ENCODE results near the gene PLEKHF1. TPM values are rescaled to one million over a fixed set of nuclear protein-coding genes. Genes with fewer than 3 reads are reported as not detected.
"Not testable (repeated sequence)": the region's sequence is repeated elsewhere in the genome, so short reads cannot be mapped to it uniquely, and the experiment has no call there.

The PLEKHF1 gene
- total RNA-seq, 2 donors from 2014 or later, result 2.6 to 2.8 TPM

DNA sequence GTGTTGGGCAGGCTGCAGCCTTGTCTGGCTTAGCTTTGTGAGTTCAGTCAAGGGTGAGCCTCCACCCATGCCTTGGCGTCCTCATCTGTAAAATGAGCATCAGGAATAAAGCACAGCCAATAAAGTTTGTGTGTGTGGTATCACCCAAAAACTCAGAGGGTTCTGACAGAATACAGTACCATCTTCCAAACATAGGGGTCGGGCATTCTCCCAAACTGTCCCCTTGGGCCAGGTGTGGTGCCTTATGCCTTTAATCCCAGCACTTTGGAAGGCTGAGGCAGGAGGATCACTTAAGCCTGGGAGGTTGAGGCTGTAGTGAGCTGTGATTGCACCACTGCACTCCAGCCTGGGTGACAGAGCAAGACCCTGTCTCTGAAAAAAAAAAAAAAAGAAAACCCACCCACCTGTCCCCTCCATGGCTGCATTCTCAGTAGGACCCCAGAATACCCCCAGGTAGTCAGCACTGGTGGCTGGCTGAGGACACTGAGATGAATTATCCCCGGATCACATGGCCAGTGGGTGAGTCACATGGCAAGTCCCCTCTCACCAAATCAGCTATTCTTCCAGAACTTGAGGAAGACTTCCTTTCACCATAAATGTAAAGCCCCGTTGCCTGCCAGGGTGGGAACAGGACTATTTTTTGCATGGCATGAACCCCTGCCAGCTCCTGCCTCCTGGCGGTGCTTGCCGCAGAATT is 40.6 kb upstream of the PLEKHF1 start:
- peak overlapping the region; percentile 86 for H3K27ac Mint-ChIP-seq
- no peak overlapping the region for H3K4me3 ChIP-seq (ENCODE audit: low read length)
- H3K36me3 Mint-ChIP-seq (ENCODE audit: low read depth), result no peaks in the 10 kb centered on the region
- H3K4me1 Mint-ChIP-seq, result peaks cover 8% of the 10 kb centered on the region
- no peaks in the 10 kb centered on the region for H3K9me3 Mint-ChIP-seq
- WGBS, 2 experiments (ENCODE audit: insufficient coverage in 1 of 2, insufficient read length in 1 of 2), result 80 to 85% methylated on average over 3 to 6 of the region's 6 CpGs
- DNase-seq, result peak; percentile 36
- peaks cover 1% of the 10 kb centered on the region for H3K27me3 Mint-ChIP-seq (ENCODE audit: insufficient read depth)
- no peaks in the 10 kb centered on the region for H3K4me1 ChIP-seq (ENCODE audit: control insufficient read depth, insufficient read depth, low read length)
- TF ChIP-seq CTCF (conservative IDR thresholded peaks at IDR 0.05), result peak; percentile 29
- no peaks in the 10 kb centered on the region for H3K36me3 ChIP-seq (ENCODE audit: control insufficient read depth, insufficient read depth, low read length)
- H3K27ac ChIP-seq (ENCODE audit: low read depth, low read length), result no peak overlapping the region
- H3K9ac ChIP-seq (ENCODE audit: extremely low read depth, low read length, poor library complexity, severe bottlenecking), result no peak overlapping the region
- H3K4me3 Mint-ChIP-seq, result no peak overlapping the region
- H3K27me3 ChIP-seq (ENCODE audit: control insufficient read depth, insufficient read depth, low read length, poor library complexity, severe bottlenecking), result no peaks in the 10 kb centered on the region
- H3K9me3 ChIP-seq (ENCODE audit: control insufficient read depth, low read length), result no peaks in the 10 kb centered on the region

- no peaks in the 10 kb centered on the region for H3K9me3 Mint-ChIP-seq
- Histone ChIP-seq H3K9me3 (ENCODE audit: control insufficient read depth, low read length) (no peaks in the 10 kb centered on the region), H3K27me3 (ENCODE audit: control insufficient read depth, insufficient read depth, low read length, poor library complexity, severe bottlenecking) (no peaks in the 10 kb centered on the region), H3K36me3 (ENCODE audit: control insufficient read depth, insufficient read depth, low read length) (no peaks in the 10 kb centered on the region), H3K4me3 (ENCODE audit: low read length) (no peak overlapping the region), H3K4me1 (ENCODE audit: control insufficient read depth, insufficient read depth, low read length) (no peaks in the 10 kb centered on the region), H3K27ac (ENCODE audit: low read depth, low read length) (peak overlapping the region; percentile 63), H3K9ac (ENCODE audit: extremely low read depth, low read length, poor library complexity, severe bottlenecking) (no peak overlapping the region)
- peaks cover 8% of the 10 kb centered on the region for H3K4me1 Mint-ChIP-seq
- WGBS, 2 experiments (ENCODE audit: insufficient coverage in 1 of 2, insufficient read length in 1 of 2), result 81 to 85% methylated on average over 8 to 9 of the region's 9 CpGs
- no peak for TF ChIP-seq CTCF (conservative IDR thresholded peaks at IDR 0.05)
- H3K4me3 Mint-ChIP-seq, result no peak overlapping the region
- DNase-seq, result peak; percentile 47
- no peaks in the 10 kb centered on the region for H3K36me3 Mint-ChIP-seq (ENCODE audit: low read depth)
- H3K27ac Mint-ChIP-seq, result peak overlapping the region; percentile 86
- H3K27me3 Mint-ChIP-seq (ENCODE audit: insufficient read depth), result peaks cover 1% of the 10 kb centered on the region
These were observed 40.0 kb upstream of the PLEKHF1 start for GRCh38 chr19:29625186-29625651.

GRCh38 chr19:29626386-29626785 is 38.9 kb upstream of the PLEKHF1 start:
- no peak overlapping the region for H3K27ac Mint-ChIP-seq

DNA sequence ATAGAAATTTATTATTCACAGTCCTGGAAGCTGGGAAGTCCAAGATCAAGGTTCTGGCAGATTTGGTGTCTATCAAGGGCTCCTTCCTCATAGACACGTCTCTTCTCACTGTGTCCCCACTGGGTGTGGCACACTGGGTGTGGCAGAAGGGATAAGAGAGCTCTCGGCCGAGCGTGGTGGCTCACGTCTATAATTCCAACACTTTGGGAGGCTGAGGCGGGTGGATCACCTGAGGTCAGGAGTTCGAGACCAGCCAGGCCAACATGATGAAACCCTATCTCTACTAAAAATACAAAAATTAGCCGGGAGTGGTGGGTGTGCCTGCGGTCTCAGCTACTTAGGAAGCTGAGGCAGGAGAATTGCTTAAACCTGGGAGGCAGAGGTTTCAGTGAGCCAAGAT is 38.4 kb upstream of the PLEKHF1 start:
- H3K27me3 Mint-ChIP-seq (ENCODE audit: insufficient read depth); DNase-seq; H3K4me3 Mint-ChIP-seq; H3K27ac ChIP-seq (ENCODE audit: low read depth, low read length); H3K27ac Mint-ChIP-seq; H3K27me3 ChIP-seq (ENCODE audit: control insufficient read depth, insufficient read depth, low read length, poor library complexity, severe bottlenecking); H3K9me3 ChIP-seq (ENCODE audit: control insufficient read depth, low read length); H3K9me3 Mint-ChIP-seq; H3K36me3 ChIP-seq (ENCODE audit: control insufficient read depth, insufficient read depth, low read length); H3K4me1 ChIP-seq (ENCODE audit: control insufficient read depth, insufficient read depth, low read length); H3K36me3 Mint-ChIP-seq (ENCODE audit: low read depth); H3K9ac ChIP-seq (ENCODE audit: extremely low read depth, low read length, poor library complexity, severe bottlenecking); H3K4me1 Mint-ChIP-seq; H3K4me3 ChIP-seq (ENCODE audit: low read length): not testable (repeated sequence)
- 92% methylated on average over 9 of the region's 9 CpGs; no CpG with 5 or more reads in 1 of the 2 experiments for WGBS, 2 experiments (ENCODE audit: insufficient coverage in 1 of 2, insufficient read length in 1 of 2)

More at GRCh38 chr19:29626386-29626785, 38.9 kb upstream of the PLEKHF1 start:
- Mint-ChIP-seq H3K9me3 (no peaks in the 10 kb centered on the region), H3K4me3 (no peak overlapping the region), H3K27me3 (ENCODE audit: insufficient read depth) (no peaks in the 10 kb centered on the region), H3K36me3 (ENCODE audit: low read depth) (no peaks in the 10 kb centered on the region), H3K4me1 (peaks cover 8% of the 10 kb centered on the region)
- DNase-seq, result no peak
- H3K27ac ChIP-seq (ENCODE audit: low read depth, low read length), result no peak overlapping the region
- H3K4me1 ChIP-seq (ENCODE audit: control insufficient read depth, insufficient read depth, low read length), result no peaks in the 10 kb centered on the region
- H3K36me3 ChIP-seq (ENCODE audit: control insufficient read depth, insufficient read depth, low read length), result no peaks in the 10 kb centered on the region
- H3K9ac ChIP-seq (ENCODE audit: extremely low read depth, low read length, poor library complexity, severe bottlenecking), result no peak overlapping the region
- no peaks in the 10 kb centered on the region for H3K27me3 ChIP-seq (ENCODE audit: control insufficient read depth, insufficient read depth, low read length, poor library complexity, severe bottlenecking)
- H3K4me3 ChIP-seq (ENCODE audit: low read length), result no peak overlapping the region
- no peaks in the 10 kb centered on the region for H3K9me3 ChIP-seq (ENCODE audit: control insufficient read depth, low read length)
- no peak for TF ChIP-seq CTCF (conservative IDR thresholded peaks at IDR 0.05)
- 94 to 100% methylated on average over 5 to 7 of the region's 7 CpGs for WGBS, 2 experiments (ENCODE audit: insufficient coverage in 1 of 2, insufficient read length in 1 of 2)

Data from endodermal cell (in vitro differentiated cells).